ENCODE data around the gene ELFN2. TPM values are rescaled to one million over a fixed set of nuclear protein-coding genes. Genes with fewer than 3 reads are reported as not detected.

Gene ELFN2
- total RNA-seq, 1 donor from 2014 or later: 4.2 TPM

DNA sequence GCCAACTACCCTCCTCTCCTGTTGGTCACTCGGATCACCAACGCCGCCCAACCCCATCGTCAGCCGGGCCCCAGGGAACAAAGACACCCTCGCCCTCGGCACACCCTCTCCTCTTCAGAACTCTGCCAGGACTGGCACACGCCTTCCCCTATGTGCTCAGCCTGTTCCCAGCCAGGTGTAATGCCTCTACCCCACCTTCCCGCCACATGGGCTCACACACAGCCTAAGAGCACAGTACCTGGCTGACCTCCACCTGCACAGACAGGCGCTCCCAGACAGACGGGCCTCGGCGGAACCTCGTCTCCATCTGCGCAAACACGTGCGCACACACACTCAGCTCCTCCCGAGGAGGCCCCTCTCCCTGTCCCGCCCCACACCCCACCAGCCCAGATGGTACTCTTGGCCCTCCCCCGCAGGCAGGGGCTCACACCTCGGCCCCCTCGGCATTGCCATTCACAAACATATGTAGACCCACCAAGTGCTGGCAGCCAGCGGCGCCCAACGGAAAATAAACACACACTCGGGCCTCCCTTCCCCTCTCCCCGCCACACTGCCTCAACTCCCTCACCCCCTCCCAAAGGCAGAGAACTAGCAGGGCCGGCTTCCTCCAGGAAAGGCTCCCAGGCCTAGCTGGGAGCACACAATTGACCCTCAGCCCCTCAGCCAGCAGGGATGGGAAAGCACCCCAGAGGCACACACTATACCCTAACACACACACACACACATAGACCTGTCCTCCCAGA, 8.5 kb downstream of the ELFN2 start:
- Mint-ChIP-seq H3K27me3 (ENCODE audit: low read depth) (peaks cover 80% of the 10 kb centered on the region), H3K4me3 (peak overlapping the region; percentile 44), H3K4me1 (peaks cover 13% of the 10 kb centered on the region), H3K36me3 (no peaks in the 10 kb centered on the region), H3K27ac (no peak overlapping the region), H3K9me3 (no peaks in the 10 kb centered on the region)
- DNase-seq (ENCODE audit: low spot score in 2 of 2, unreplicated experiment in 2 of 2): no peak
- TF ChIP-seq, protein P1, sequence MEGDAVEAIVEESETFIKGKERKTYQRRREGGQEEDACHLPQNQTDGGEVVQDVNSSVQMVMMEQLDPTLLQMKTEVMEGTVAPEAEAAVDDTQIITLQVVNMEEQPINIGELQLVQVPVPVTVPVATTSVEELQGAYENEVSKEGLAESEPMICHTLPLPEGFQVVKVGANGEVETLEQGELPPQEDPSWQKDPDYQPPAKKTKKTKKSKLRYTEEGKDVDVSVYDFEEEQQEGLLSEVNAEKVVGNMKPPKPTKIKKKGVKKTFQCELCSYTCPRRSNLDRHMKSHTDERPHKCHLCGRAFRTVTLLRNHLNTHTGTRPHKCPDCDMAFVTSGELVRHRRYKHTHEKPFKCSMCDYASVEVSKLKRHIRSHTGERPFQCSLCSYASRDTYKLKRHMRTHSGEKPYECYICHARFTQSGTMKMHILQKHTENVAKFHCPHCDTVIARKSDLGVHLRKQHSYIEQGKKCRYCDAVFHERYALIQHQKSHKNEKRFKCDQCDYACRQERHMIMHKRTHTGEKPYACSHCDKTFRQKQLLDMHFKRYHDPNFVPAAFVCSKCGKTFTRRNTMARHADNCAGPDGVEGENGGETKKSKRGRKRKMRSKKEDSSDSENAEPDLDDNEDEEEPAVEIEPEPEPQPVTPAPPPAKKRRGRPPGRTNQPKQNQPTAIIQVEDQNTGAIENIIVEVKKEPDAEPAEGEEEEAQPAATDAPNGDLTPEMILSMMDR (IDR thresholded peaks at IDR 0.05; ENCODE audit: unreplicated experiment): no peak

DNA sequence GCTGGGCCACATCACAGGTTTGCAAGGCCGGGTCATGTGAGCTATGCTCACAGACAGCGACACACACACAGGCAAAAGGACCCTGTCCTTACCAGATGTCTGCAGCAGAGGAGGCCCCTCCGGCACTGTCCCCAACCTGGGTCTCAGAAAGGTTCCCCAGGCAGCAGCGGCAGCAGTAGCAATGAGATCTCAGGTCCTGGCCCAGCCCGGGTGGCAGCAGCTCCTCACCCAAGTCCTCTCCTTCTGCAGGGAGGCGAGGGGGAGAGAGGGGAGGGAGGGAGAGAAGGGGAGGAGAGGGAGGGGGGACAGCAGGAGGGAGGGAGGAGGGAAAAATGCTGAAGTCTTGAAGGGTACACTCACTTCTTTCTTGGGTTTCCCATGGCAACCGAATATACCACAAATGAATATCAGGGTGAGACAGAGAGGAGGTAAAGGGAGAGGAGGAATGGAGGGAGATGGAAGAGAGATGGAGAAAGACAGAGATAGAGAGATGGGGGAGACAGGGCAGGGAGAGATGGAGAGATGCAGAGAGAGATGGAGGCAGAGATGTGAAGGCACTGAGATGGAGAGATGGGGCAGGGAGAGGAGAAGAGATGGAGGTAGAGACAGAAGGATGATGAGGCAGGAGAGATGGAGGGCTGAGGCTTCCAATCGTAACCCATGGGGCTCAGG, 9.5 kb downstream of the ELFN2 start:
- Mint-ChIP-seq H3K9me3 (no peaks in the 10 kb centered on the region), H3K36me3 (no peaks in the 10 kb centered on the region), H3K27ac (no peak overlapping the region), H3K4me1 (peaks cover 13% of the 10 kb centered on the region), H3K27me3 (ENCODE audit: low read depth) (peaks cover 79% of the 10 kb centered on the region), H3K4me3 (no peak overlapping the region)
- TF ChIP-seq, protein P1 (IDR thresholded peaks at IDR 0.05; ENCODE audit: unreplicated experiment): no peak
- DNase-seq (ENCODE audit: low spot score in 2 of 2, unreplicated experiment in 2 of 2): no peak

DNA sequence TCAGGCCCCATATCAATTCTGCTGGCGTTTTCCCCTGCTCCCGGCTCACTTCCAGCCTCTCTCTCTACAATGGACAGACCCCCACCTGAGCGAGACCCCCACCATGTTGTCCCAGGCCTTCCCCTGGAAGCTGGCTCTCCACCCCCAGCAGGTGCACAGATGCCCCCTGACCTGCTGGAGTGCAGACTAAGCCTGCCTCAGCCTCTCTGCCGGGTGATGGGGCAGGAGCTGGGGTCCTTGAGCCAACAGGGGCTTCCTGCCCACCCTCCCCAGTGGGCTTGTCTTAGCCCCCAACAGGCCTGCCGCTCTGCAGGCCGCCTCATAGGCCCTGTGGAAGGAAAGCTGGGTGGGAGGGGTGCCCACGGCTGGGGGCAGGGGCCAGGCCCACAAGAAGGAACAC, 10.0 kb downstream of the ELFN2 start:
- Mint-ChIP-seq H3K4me3 (no peak overlapping the region), H3K27me3 (ENCODE audit: low read depth) (peaks cover 78% of the 10 kb centered on the region), H3K4me1 (peaks cover 13% of the 10 kb centered on the region), H3K27ac (no peak overlapping the region), H3K9me3 (no peaks in the 10 kb centered on the region), H3K36me3 (no peaks in the 10 kb centered on the region)
- no peak for DNase-seq (ENCODE audit: low spot score in 2 of 2, unreplicated experiment in 2 of 2)
- TF ChIP-seq, protein P1 (IDR thresholded peaks at IDR 0.05; ENCODE audit: unreplicated experiment): no peak

DNA sequence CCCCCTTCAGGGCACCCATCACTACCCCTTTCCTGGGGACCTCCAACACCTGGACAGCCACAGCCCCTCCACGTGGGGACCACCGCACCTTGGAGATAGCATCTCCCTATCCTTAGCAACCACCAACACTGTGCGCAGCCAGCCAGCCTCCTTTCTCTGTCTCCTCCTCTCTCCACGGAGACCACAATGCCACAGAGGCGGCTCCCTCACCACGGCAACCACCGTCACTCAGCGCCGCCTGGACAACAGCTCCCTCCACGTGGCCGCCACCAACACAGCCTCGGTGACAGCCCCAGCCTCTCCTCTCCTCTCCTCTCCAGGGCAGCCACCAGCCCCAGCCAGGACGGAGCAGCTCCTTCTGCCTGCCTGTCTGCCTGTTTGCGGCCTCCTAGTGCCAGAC, 10.5 kb downstream of the ELFN2 start:
- Mint-ChIP-seq H3K4me1 (peaks cover 13% of the 10 kb centered on the region), H3K9me3 (no peaks in the 10 kb centered on the region), H3K27me3 (ENCODE audit: low read depth) (peaks cover 74% of the 10 kb centered on the region), H3K4me3 (no peak overlapping the region), H3K36me3 (no peaks in the 10 kb centered on the region), H3K27ac (no peak overlapping the region)
- no peak for DNase-seq (ENCODE audit: low spot score in 2 of 2, unreplicated experiment in 2 of 2)
- TF ChIP-seq, protein P1 (IDR thresholded peaks at IDR 0.05; ENCODE audit: unreplicated experiment): no peak

DNA sequence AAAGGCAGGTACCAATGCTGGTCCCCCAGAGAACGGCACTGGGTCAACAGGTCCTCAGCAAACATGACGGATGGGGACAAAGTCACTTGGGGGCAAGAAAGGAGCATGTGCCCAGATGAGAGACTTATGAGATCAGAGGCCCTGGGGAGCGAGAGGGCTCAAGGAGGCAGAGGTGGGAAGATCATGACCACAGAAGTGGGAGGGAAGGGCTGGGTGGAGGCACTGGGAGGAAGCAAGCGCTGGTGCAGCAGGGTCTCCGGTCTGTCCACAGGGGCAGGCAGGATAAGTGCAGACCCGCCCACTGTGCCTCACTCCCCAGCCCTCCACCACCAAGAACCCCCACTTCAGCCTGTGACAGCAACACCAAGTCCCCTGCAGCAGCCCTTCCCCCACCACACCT, 10.9 kb downstream of the ELFN2 start:
- Mint-ChIP-seq H3K9me3 (no peaks in the 10 kb centered on the region), H3K4me3 (no peak overlapping the region), H3K27ac (no peak overlapping the region), H3K4me1 (peaks cover 13% of the 10 kb centered on the region), H3K36me3 (no peaks in the 10 kb centered on the region), H3K27me3 (ENCODE audit: low read depth) (peaks cover 69% of the 10 kb centered on the region)
- TF ChIP-seq, protein P1 (IDR thresholded peaks at IDR 0.05; ENCODE audit: unreplicated experiment): no peak
- no peak for DNase-seq (ENCODE audit: low spot score in 2 of 2, unreplicated experiment in 2 of 2)

Data from mesothelial cell of epicardium (in vitro differentiated cells).